Fibroblast of lung (primary cell): Measurements from ENCODE around the gene ADAMTS16. TPM values are rescaled to one million over a fixed set of nuclear protein-coding genes. Genes with fewer than 3 reads are reported as not detected.
A peak's percentile ranks its signal among the peaks of the same experiment; 100 is the strongest.

Source experiments
- DNase-seq, 2 donors: peaks; one replicate each; pipeline versions ENCODE4 v3.0.0 to v3.0.0-alpha.2; 2010; ENCODE audit warnings: low read depth in 2 of 2
- H2AFZ ChIP-seq: 2 replicates; pipeline ENCODE4 v1.5.1; 2012; ENCODE audit warnings: low read length, control low read depth, inconsistent platforms
- H3K27ac ChIP-seq: 2 replicates; pipeline ENCODE4 v1.5.1; 2011; ENCODE audit warnings: low read length, control low read depth; ENCODE audit not compliant: insufficient read depth
- H3K27me3 ChIP-seq: 2 replicates; pipeline ENCODE4 v1.5.1; 2011; ENCODE audit warnings: mild to moderate bottlenecking, low read length; ENCODE audit not compliant: control insufficient read depth, insufficient read depth
- H3K36me3 ChIP-seq: 2 replicates; pipeline ENCODE4 v1.5.1; 2011; ENCODE audit warnings: low read length; ENCODE audit not compliant: control insufficient read depth, insufficient read depth
- H3K4me1 ChIP-seq: 2 replicates; pipeline ENCODE4 v1.5.1; 2011; ENCODE audit warnings: low read length; ENCODE audit not compliant: control insufficient read depth, insufficient read depth; ENCODE audit errors: extremely low read depth
- H3K4me2 ChIP-seq: 2 replicates; pipeline ENCODE4 v1.5.1; 2011; ENCODE audit warnings: low read length, control low read depth; ENCODE audit not compliant: insufficient read depth; ENCODE audit errors: extremely low read depth
- H3K4me3 ChIP-seq, 4 experiments: fragments of 200-600 bp in 1 of 4; sonication (generic) in 1 of 4; replicated peaks in 1 of 4; 2 replicates each; pipeline ENCODE4 v1.5.1; 2011 to 2016; ENCODE audit warnings: low read length in 4 of 4, low read depth in 3 of 4, mild to moderate bottlenecking in 3 of 4, control low read depth in 2 of 4, inconsistent platforms in 1 of 4, mixed read lengths in 1 of 4; ENCODE audit not compliant: insufficient read depth in 1 of 4; ENCODE audit errors: control extremely low read depth in 1 of 4
- H3K79me2 ChIP-seq: 2 replicates; pipeline ENCODE4 v1.5.1; 2012; ENCODE audit warnings: mild to moderate bottlenecking, low read length, inconsistent platforms; ENCODE audit not compliant: control insufficient read depth, insufficient read depth
- H3K9ac ChIP-seq: 2 replicates; pipeline ENCODE4 v1.5.1; 2011; ENCODE audit warnings: mild to moderate bottlenecking, low read length, control low read depth; ENCODE audit not compliant: insufficient read depth
- H3K9me3 ChIP-seq: 2 replicates; pipeline ENCODE4 v1.5.1; 2012; ENCODE audit warnings: low read depth, low read length; ENCODE audit not compliant: control insufficient read depth, insufficient read depth
- H4K20me1 ChIP-seq: 2 replicates; pipeline ENCODE4 v1.5.1; 2011; ENCODE audit warnings: low read length; ENCODE audit not compliant: control insufficient read depth, insufficient read depth; ENCODE audit errors: extremely low read depth
- CTCF ChIP-seq, 2 donors: IDR thresholded peaks in 1 of 2; conservative IDR thresholded peaks in 1 of 2; 1 replicate in 1 of 2; 2 replicates in 1 of 2; pipeline ENCODE4 v1.5.1; 2011 to 2012; ENCODE audit warnings: low read length in 2 of 2, control low read depth in 1 of 2, inconsistent platforms in 1 of 2, low read depth in 1 of 2, mild to moderate bottlenecking in 1 of 2
- EZH2 ChIP-seq: IDR thresholded peaks from 2 replicates; pipeline ENCODE4 v1.5.1; 2012; ENCODE audit warnings: low read length, control low read depth, mild to moderate bottlenecking; ENCODE audit errors: missing control alignments
- polyA plus RNA-seq, 2 donors: library from polyadenylated mRNA; depleted of rRNA in 1 of 2; stranded (reverse) in 1 of 2; unstranded in 1 of 2; fragments of >200 nt; gene quantifications; 2 replicates each; pipeline ENCODE4 v1.2.1, GENCODE V29; 2011 to 2012; ENCODE audit warnings: missing spikeins in 1 of 2
- total RNA-seq: library from RNA; depleted of rRNA; stranded (reverse); fragments of >200 nt; gene quantifications from 2 replicates; pipeline ENCODE4 v1.2.1, GENCODE V29; 2014

ADAMTS16 gene
- total and polyA plus RNA-seq, 2 donors (not counting 1 experiment from before 2014, with no cell fraction given): 0.06 to 0.17 TPM

GRCh38 chr5:5235685-5236084 lies 95.6 kb downstream of the ADAMTS16 start:
- peak in 1 of 2 donors; percentile 26 for DNase-seq
- H3K9ac ChIP-seq: no peak overlapping the region

GRCh38 chr5:5239191-5239590 lies 99.1 kb downstream of the ADAMTS16 start:
- no peaks in the 10 kb centered on the region for H3K79me2 ChIP-seq
- H3K27ac ChIP-seq: no peak overlapping the region
- no peak overlapping the region for H3K4me3 ChIP-seq
- H4K20me1 ChIP-seq: no peaks in the 10 kb centered on the region
- H3K9me3 ChIP-seq: no peaks in the 10 kb centered on the region
- TF ChIP-seq EZH2: no peak
- TF ChIP-seq CTCF (conservative IDR thresholded peaks at IDR 0.05 in 1 of 2, IDR thresholded peaks at IDR 0.05 in 1 of 2; ENCODE audit: low read depth in 1 of 2, low read length in 2 of 2): no peak
- no peak overlapping the region for H3K4me2 ChIP-seq
- H2AFZ ChIP-seq: no peak overlapping the region
- DNase-seq: no peak
- H3K9ac ChIP-seq: no peak overlapping the region
- H3K36me3 ChIP-seq: no peaks in the 10 kb centered on the region
- H3K27me3 ChIP-seq: no peaks in the 10 kb centered on the region
- no peaks in the 10 kb centered on the region for H3K4me1 ChIP-seq

More at GRCh38 chr5:5235685-5236084, 95.6 kb downstream of the ADAMTS16 start:
- Histone ChIP-seq H3K4me2 (no peak overlapping the region), H2AFZ (no peak overlapping the region), H3K4me3 (no peak overlapping the region), H4K20me1 (no peaks in the 10 kb centered on the region), H3K4me1 (no peaks in the 10 kb centered on the region), H3K9me3 (no peaks in the 10 kb centered on the region), H3K79me2 (no peaks in the 10 kb centered on the region), H3K36me3 (no peaks in the 10 kb centered on the region), H3K27me3 (no peaks in the 10 kb centered on the region), H3K27ac (no peak overlapping the region)
- TF ChIP-seq EZH2: no peak
- TF ChIP-seq CTCF (conservative IDR thresholded peaks at IDR 0.05 in 1 of 2, IDR thresholded peaks at IDR 0.05 in 1 of 2; ENCODE audit: low read depth in 1 of 2, low read length in 2 of 2): no peak

GRCh38 chr5:5240234-5240633 lies 100.1 kb downstream of the ADAMTS16 start:
- Histone ChIP-seq H4K20me1 (no peaks in the 10 kb centered on the region), H3K4me3 (no peak overlapping the region), H3K27ac (no peak overlapping the region), H2AFZ (no peak overlapping the region), H3K36me3 (no peaks in the 10 kb centered on the region), H3K9me3 (no peaks in the 10 kb centered on the region), H3K9ac (no peak overlapping the region), H3K27me3 (no peaks in the 10 kb centered on the region), H3K79me2 (no peaks in the 10 kb centered on the region), H3K4me1 (no peaks in the 10 kb centered on the region), H3K4me2 (no peak overlapping the region)
- DNase-seq: no peak
- TF ChIP-seq CTCF (conservative IDR thresholded peaks at IDR 0.05 in 1 of 2, IDR thresholded peaks at IDR 0.05 in 1 of 2; ENCODE audit: low read depth in 1 of 2, low read length in 2 of 2) (no peak), EZH2 (no peak)
